Activated CD4-positive, alpha-beta T cell treated with anti-CD3 and anti-CD28 coated beads for 24 hours (primary cell): ENCODE results near the gene DPY19L3.
"Not testable (repeated sequence)": the region's sequence is repeated elsewhere in the genome, so short reads cannot be mapped to it uniquely, and the experiment has no call there.

Experiments used
- DNase-seq, 2 donors: peaks; one replicate each; pipeline ENCODE4 v3.0.0-alpha.2; 2020; ENCODE audit warnings: low read depth in 2 of 2

The DPY19L3 gene

DNA sequence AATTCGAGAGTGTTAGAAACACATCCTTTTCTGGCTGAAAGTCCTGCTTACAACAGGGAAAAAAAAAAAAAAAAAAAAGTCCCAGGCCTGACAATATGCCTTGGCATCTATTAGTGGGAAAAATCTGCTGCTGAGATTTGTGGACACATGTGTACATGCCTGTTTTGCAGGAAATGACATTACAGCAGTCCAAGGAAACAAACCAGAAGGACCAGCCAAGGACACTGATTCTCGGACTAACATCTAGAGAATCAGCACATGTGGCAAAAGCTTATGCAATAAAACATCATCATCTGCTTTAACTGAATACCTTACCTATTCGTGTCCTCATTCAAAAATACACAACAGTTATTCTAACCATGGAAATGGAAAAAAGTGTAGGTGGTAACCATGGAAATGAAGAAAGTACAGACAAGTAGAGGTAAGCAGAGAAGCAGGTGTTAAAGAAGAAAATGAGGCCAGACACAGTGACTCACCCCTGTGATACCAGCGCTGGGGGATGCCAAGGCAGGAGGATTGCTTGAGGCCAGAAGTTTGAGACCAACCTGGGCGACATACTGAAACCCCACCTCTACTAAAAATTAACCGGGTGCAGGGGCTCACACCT lies 9.4 kb upstream of the DPY19L3 start:
- DNase-seq: no peak

DNA sequence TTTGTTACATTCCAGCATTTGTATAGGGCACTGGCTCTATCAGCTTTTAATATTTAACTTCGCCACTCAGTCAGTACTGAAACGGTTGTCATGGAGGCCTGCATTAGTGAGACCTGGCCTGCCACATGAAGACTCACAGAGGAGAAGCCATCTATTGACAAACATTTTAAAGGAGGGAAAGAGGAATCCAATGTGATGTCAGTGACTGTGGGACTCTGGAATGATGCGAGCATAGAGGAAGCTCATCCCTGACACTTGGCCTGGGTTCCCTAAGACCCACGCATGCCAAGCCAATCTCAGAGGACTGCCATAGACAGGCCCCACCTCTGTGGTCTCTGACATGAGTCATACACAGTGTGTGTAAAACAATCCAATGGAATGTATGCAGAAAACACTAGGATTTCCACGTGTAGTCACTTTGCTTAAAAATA lies 7.9 kb upstream of the DPY19L3 start:
- DNase-seq: no peak

DNA sequence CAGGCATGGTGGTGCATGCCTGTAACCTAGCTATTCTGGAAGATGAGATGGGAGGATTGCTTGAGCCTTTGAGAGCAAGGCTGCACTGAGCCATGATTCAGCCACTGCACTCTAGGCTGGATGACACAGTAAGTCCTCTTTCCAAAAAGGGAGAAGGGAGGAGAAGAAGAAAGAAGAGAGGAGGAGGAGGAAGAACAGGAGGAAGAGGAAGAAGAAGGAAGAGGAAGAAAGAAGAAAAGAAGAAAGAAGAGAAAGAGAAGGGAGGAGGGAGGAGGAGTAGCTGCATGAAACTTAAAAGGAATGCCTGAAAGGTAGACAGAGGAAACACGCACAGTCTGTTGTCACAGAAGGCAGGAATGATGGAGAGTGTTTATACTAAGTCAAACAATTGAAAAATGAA lies 3.6 kb upstream of the DPY19L3 start:
- DNase-seq: no peak

DNA sequence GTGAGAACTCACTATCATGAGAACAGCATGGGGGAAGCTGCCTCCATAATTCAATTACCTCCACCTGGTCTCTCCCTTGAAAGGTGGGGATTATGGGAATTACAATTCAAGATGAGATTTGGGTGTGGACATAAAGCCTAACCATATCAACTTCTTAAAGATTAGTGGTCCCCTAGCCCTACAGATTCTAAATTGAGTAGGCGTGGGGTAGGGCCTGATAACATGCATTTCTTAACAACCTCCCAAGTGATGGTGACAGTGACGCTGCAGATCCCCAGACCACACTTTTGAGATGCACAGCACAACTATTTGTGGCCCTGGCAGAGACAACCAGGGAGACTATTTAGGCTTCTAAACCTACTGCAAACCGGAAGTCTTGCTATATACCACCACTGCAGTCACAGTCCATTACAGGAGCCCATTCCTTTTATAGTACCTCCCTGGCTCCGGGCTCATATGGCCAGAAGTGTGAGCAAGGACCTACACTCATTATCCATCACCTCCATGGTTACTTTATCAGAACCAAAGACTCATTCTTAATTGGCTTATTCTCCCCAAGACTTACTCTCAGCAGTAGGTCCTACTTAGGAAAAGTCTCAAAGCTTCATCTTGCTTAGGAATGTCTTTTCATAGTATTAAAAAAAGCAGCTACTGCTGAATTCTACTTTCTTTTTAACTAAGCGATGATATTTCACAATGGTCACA lies 2.1 kb upstream of the DPY19L3 start:
- no peak for DNase-seq

DNA sequence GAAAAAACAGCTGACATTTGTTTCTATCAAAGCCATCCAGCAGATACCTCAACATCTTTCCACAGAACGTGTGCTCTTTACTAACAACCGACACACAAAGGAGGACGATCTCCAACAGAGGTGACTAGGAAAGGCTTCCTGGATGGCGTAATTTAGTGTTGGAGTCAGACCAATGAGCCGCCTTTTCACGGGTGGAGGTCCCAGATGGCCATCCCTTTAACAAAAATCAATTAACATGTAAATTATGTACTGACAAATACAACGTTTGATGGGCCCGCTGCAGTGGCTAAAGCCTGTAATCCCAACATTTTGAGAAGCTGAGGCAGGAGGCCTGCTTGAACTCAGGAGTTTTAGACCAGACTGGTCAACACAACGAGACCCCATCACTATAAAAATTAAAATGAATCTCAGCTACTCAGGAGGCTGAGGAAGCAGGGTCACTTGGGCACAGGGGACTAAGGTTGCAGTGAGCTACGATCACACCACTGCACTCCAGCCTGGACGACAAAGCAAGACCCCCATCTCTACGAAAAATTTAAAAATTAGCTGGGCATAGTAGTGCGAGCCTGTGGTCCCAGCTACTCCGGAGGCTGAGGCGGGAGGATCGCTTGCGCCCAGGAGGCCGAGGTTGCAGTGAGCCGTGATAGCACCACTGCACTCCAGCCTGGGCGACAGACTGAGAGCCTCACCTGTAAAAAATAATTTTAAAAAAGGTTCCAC lies 1.2 kb upstream of the DPY19L3 start:
- no peak for DNase-seq

DNA sequence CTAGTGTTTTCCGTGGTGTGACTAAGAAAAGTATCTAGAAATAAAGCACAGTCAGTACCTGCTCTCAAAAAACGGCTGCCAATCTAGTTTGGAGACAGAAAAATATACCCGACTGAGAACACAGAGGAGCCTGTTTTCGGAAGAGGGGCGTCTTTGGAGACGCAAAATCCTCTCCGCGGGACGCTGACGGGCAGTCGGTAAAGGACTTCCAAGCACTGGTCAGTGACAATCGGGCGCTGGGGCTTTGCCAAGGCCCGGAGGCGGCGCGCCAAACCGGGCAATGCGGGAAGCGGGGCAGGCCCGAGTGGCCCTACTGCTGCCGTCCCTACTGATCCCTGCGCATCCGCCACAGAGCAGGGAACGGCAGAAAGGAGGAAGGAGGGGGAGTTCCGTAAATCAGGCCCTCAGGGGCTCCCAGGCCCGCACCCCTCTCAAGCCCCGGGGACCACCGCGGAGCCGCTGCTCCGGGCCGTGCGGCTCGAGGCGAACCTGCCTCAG lies 588 bp upstream of the DPY19L3 start:
- DNase-seq: no peak

DNA sequence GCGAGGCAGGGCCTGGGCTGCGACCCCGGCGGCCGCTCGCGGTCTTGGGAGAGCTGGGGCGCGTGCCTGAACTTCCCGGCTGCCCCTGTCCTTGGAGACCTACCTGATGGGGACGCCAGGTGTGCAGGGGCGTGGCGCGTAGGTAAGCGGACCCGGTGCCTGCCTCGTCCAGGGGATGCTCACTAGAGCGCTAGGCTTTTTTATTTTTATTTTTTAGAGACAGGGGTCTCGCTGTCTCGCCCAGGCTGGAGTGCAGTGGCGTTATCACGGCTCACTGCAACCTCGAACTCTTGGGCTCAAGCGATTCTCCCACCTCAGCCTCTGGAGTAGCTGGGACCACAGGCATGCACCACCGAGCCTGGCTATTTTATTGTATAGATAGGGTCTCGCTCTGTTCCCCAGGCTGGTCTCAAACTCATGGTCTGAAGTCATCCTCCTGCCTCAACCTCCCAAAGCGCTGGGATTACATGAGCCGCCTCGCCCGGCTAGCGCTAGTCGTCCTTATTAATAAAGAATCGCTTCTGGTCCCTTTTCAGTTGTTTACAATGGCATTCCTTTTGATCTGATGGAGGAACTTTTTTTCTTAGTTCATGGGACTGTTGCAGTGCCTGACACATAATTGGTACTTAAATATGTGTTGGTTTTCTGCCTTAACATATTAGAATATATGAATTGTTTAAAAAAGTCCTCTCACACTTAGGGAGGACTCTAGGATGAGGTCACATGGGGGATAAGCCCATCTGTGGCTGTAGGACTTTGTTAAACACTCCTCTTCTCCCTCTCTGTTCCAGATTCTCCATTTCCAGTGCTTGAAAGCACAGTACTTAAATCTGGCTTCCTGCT lies 812 bp downstream of the DPY19L3 start:
- DNase-seq: no peak

DNA sequence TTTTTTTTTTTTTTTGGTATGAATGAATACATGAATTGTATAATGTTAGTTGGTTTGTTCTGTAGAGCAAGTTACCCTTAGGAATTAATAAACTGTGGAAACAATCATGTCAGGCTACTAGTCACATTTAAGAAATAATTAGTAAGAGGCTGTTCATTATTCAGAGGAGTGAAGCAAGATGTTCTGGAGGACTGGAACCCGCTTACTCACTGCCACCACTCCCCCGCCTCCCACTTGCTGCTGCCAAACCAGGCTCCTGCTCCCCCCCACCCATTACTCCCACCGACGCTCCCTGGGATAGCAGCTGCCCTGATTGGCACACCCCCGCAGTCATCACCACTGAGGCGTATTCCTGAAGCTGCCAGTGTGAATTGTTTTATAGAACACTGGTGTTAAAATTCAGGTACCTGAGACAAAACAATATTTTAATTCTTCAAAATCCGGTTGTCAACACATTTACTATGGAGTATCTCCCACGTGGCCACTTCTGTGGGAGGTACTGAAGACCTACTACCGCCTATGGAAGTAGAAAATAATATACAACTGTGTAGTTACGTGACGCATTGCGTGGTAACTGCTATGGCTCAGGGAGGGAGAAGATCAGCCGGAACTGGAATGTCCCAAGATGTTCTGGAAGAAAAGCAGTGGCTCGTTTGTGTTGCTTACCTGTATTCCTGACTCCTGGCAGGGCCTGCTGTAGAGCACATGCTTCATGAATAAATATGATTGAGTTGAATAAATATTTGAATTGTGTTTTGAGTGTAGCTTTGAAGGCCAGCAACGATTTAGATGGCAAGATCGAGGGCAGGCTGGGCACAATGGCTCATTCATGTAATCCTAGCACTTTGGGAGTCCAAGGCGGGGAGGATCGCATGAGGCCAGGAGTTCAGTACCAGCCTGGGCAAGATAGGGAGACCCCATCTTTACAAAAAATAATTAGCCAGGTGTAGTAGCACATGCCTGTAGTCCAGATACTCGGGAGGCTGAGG lies 1.7 kb downstream of the DPY19L3 start:
- DNase-seq: no peak

DNA sequence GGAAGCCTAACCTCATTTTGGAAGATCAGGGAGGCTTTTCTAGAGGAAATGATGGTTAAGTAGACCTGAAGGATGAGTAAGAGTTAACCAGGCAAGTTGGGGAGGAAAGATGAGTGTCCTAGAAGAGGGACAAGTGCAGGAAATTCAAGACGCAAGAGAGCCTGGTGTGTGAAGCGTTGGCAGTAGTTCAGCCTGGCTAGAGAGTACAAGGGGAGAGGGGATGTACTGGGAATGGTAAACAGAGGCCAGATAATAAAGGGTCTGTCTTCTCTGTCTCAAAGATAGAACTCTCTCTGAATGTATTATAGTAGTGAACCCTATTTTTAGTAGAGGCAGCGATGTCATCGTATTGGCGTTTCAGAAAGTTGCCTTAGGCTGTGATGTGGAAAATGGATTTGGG lies 9.7 kb downstream of the DPY19L3 start:
- DNase-seq: no peak

DNA sequence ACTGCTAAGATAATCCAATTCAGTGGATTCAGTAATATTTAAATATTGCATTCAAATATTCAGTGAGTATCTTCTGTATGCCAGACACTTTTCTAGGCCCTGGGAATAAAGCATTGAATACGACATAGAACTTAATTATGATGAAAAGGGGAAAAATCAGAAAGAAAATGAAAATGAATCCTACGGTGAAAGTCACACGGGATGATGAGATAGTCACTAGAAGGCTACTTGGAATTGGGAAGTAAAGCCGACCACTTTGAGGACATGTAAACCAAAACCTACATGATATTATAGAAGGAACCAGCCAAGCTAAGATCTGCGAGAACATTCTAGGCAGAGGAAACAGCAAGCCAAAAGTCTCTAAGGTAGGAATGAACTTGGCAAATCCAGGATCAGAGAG lies 10.1 kb downstream of the DPY19L3 start:
- DNase-seq: no peak

DNA sequence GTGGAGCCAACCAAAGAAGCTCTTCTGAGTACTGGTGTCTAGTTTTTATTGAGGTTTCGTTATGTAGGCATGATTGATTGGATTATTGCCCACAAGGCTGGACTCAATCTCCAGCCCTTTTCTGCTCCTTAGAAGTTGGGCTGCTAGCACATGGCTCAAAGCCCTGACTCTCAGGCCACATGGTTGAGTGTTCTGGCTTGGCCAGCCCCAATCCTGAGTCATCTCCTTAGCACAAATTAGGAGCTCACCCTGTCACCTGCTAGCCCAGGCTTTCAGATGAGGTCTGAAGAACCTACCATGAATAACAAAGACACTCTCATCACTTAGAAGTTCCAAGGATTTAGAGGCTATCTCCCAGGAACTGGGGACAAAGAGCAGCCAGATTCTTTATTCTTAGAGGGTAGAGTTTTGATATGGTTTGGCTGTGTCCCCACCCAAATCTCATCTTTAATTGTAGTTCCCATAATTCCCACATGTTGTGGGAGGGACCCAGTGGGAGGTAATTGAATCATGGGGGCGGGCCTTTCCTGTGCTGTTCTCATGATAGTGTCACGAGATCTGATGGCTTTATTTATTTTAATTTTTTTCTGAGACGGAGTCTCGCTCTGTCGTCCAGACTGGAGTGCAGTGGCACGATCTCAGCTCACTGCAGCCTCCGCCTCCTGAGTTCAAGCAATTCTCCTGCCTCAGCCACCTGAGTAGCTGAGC lies 11.3 kb downstream of the DPY19L3 start:
- DNase-seq: no peak

DNA sequence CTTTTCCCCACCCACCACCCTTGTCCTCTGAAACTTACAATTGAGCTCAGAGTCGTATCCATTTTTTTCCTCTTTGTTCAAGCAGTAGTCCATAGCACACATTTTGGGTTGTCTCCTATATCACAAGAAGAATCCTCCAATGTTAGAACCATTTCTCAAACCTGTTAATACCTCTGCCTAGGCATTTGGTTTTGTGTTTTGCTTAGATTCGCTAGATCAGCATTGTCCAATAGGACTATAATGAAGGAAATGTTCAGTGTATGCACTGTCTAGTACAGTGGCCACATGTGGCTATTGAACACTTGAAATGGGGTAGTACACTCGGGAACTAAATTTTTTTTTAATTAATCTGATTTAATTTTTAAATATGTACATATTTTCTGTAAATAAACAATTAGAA lies 12.6 kb downstream of the DPY19L3 start:
- DNase-seq: no peak

DNA sequence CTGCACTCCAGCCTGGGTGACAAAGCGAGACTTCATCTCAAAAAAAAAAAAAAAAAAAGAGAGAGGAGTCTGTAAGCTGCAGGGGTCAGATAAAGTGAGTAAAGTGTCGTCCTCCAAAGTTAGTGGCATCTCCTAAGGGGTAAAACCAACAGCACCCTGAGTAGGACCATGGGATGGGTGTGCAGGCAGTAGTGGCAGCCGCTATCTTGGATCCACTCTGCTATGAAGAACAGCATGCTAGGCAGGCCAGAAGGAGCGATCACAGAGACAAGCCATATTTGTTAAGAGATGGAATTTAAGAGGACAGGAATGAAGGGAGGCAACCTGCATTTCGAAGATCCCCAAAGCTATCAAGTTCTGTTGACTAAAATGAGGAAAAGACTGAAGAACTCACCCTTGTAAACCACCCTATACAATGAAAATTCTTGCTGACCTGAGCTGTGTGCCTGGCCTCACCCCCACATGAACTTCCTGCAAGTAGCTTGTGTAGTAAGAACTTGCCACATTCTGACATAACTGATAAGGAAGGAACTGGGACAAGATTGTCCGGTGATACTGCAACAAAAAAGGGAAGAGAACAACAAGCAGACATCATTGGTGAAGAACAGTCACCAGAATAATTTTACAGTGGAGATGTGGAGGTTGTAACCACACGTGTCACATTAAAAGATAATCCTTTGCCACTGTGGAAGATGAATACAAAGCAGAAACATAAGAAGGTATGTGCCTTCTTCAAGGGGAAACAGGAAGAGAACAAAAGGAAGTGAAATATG lies 16.2 kb downstream of the DPY19L3 start:
- no peak for DNase-seq

DNA sequence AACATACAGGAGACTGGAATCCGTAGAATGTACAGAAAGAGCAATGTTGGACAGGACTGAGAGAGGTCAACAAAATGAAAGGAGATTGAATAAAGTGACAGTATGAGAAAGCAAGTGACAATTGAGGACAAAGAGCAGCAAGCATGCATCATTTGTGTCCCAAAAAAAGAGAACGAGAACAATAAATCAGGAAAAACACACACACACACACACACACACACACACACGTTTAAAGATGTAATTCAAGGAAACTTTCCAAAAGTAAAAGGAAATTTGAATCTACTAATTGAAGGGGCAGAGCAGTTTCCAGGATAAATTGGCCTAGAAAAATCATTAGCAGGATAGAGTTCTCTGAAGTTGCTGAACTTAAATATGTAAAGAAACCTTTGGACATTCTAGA lies 16.9 kb downstream of the DPY19L3 start:
- no peak for DNase-seq

DNA sequence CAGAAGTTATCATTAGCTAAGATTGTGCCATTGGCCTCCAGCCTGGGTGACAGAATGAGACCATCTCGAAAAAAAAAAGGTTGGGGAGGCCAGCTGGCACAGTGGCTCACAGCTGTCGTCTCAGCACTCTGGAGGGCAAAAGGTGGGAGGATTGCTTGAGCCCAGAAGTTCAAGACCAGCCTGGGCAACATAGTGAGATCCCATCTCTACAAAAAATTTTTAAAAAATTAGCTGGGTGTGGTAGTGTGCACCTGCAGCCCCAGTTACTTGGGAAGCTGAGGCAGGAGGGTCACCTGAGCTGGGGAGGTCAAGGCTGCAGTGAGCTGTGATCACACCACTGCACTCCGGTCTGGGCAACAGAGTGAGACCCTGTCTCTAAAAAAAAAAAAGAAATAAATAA lies 18.4 kb downstream of the DPY19L3 start:
- not testable (repeated sequence) for DNase-seq

DNA sequence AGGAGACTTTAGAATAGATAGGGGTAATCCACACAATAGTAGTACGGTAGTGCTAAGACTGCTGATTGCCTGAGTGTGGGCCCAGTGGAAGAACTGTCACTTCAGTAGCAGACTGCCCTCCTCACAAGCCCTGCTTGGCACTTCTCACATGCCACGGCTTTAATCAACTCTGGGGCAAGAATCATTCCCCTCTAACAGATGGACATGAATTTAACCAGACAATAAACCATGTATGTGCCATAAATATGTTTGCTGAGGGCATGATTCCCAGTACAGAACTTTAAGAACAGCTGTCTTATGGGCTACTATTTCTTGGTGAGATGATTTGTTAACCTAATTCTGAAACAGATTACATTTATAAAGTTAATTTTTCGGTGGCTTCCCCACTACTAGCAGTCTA lies 22.0 kb downstream of the DPY19L3 start:
- DNase-seq: no peak

DNA sequence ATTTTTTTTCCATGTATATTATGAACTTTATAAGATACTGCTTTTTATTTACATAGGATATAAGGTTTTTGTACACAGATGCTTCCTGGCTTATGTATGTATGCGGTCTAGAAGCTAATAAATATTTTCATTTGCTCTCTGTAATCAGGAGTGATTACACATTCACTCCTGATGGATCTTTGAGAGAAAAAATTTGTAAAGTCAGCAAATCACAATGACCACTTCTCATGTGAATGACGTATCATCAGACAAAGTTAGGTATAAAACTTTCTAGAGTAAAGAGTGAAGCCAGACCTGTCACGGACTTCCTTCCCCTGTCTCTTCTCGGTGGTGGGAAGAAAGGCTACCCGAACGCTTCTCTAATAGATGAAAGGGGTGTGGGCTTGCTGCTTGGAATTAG lies 31.1 kb downstream of the DPY19L3 start:
- no peak for DNase-seq

DNA sequence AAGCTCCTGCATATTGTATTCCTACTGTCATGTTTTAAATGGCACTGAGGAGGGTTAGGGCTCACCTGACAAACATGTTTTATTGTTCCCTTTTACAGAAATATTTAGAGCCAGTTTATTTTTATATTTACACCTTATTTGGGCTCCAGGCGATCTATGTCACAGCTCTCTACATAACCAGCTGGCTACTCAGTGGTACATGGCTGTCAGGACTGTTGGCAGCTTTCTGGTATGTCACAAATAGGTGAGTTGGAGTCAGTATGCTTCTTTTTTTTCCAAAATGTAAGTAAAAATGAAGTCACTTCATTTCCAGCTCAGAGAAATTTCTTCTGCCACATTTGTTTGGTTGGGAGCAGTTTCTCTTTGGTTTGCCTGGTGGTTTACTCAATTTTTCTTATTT lies 31.5 kb downstream of the DPY19L3 start:
- DNase-seq: no peak

DNA sequence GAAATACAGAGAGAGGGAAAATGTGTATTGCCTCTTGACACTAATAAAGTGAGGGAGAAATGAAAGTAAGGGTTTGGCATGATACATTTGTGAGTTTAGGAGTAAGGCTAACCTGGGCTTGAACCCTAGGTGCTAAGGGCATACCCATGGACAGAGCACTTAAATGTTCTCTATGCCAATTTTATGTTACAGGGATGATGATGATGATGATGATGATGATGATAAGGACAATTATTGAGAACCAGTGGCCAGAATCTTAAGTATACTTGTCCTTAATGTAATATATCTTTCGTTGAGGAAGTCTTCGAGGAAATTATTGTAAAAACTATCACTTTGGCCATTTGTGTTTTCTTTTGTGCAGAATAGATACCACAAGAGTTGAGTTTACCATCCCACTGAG lies 33.2 kb downstream of the DPY19L3 start:
- no peak for DNase-seq
